Gastroesophageal sphincter (tissue), 4 donors: ENCODE data around the gene ASB6. TPM values are rescaled to one million over a fixed set of nuclear protein-coding genes. Genes with fewer than 3 reads are reported as not detected.

Source experiments
- ATAC-seq: fragments of 150-250 bp; one replicate; pipeline ENCODE4 v1.9.1; 2016; ENCODE audit warnings: mild to moderate bottlenecking, moderate library complexity
- H3K27ac ChIP-seq, 4 donors: fragments of 200-600 bp; sonication (generic) in 3 of 4; 1 replicate in 3 of 4; 2 replicates in 1 of 4; pipeline ENCODE4 v1.5.1; 2016 to 2019
- H3K27me3 ChIP-seq: fragments of 200-600 bp; sonication (generic); one replicate; pipeline ENCODE4 v1.5.1; 2019
- H3K36me3 ChIP-seq, 2 donors: fragments of 200-600 bp; sonication (generic); one replicate each; pipeline ENCODE4 v1.5.1; 2019; ENCODE audit warnings: control low read depth in 1 of 2
- H3K4me1 ChIP-seq, 3 donors: fragments of 200-600 bp; sonication (generic); 1 replicate in 2 of 3; 2 replicates in 1 of 3; pipeline ENCODE4 v1.5.1; 2016 to 2019; ENCODE audit warnings: control low read depth in 2 of 3
- H3K4me3 ChIP-seq, 2 donors: fragments of 200-600 bp; sonication (generic); one replicate each; pipeline ENCODE4 v1.5.1; 2019; ENCODE audit warnings: mild to moderate bottlenecking in 1 of 2, moderate library complexity in 1 of 2
- H3K9me3 ChIP-seq, 3 donors: fragments of 200-600 bp; sonication (generic); one replicate each; pipeline ENCODE4 v1.5.1; 2017 to 2019; ENCODE audit warnings: control low read depth in 2 of 3
- CTCF ChIP-seq, 4 experiments: fragments of 200-600 bp in 2 of 4; fragments of 450-650 bp in 2 of 4; sonication (generic) in 1 of 4; IDR thresholded peaks; one replicate each; pipeline ENCODE4 v1.5.1; 2017 to 2019; ENCODE audit warnings: antibody characterized with exemption in 4 of 4, mild to moderate bottlenecking in 2 of 4, moderate library complexity in 2 of 4
- EP300 ChIP-seq: sonication (generic); formaldehyde crosslinking; IDR thresholded peaks from one replicate; pipeline ENCODE4 v1.6.1; 2017; ENCODE audit warnings: antibody characterized with exemption, mild to moderate bottlenecking
- POLR2A ChIP-seq, 2 donors: fragments of 450-650 bp; IDR thresholded peaks; one replicate each; pipeline ENCODE4 v1.6.1; 2017; ENCODE audit warnings: antibody characterized with exemption in 2 of 2, mild to moderate bottlenecking in 2 of 2, moderate library complexity in 1 of 2
- POLR2AphosphoS5 ChIP-seq: sonication (generic); formaldehyde crosslinking; IDR thresholded peaks from one replicate; pipeline ENCODE4 v1.6.1; 2017; ENCODE audit warnings: antibody characterized with exemption
- WGBS, 2 donors: methylation state at CpG; one replicate each; pipeline ENCODE4 v1.1.5; 2018; ENCODE audit warnings: low coverage in 1 of 2; 5-methylcytosine and 5-hydroxymethylcytosine counted together
- total RNA-seq, 4 donors: library from RNA; depleted of rRNA; stranded (reverse); fragments of >200 nt; gene quantifications; one replicate each; pipeline ENCODE4 v1.1.0, GENCODE V29; 2016

The ASB6 gene
- total RNA-seq, 4 donors from 2014 or later, result 21.3 to 37.2 (median 28.2) TPM

- H3K27me3 ChIP-seq, result no peaks in the 10 kb centered on the region
- H3K36me3 ChIP-seq, result peaks cover 0 to 62% of the 10 kb centered on the region in 2 donors
- no peak overlapping the region for H3K27ac ChIP-seq
- H3K4me1 ChIP-seq, result peaks cover 0 to 58% (median 21%) of the 10 kb centered on the region in 3 donors
- ATAC-seq, result no peak
- WGBS, 2 donors, result 90 to 100% methylated on average over 4 of the region's 4 CpGs
- no peaks in the 10 kb centered on the region for H3K9me3 ChIP-seq
- TF ChIP-seq POLR2A (IDR thresholded peaks at IDR 0.05), result no peak
- TF ChIP-seq EP300, result no peak
- TF ChIP-seq CTCF (IDR thresholded peaks at IDR 0.05), result no peak
- TF ChIP-seq POLR2AphosphoS5, result no peak
- no peak overlapping the region for H3K4me3 ChIP-seq
Measured at GRCh38 chr9:129633207-129633606, 8.7 kb downstream of the ASB6 start.

DNA sequence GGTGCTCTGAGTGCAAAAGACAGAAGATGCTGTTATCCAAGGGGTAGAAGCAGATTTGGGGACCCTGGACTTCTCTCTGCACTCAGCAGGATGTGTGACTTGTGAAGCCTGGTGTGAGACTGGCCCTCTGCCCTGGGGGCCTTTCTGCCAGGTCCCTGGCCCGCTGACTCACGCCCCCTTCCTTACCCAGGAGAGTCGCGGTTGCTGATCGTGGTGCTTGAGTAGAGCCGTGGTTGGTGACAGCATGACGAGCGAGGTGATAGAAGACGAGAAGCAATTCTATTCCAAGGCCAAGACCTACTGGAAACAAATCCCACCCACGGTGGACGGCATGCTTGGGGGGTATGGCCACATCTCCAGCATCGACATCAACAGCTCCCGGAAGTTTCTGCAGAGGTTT is 9.5 kb downstream of the ASB6 start:
- Histone ChIP-seq H3K9me3 (no peaks in the 10 kb centered on the region), H3K27ac (peak overlapping the region in 1 of 4 donors; percentile 31), H3K27me3 (no peaks in the 10 kb centered on the region), H3K4me3 (no peak overlapping the region), H3K36me3 (peaks cover 0 to 54% of the 10 kb centered on the region in 2 donors), H3K4me1 (peaks cover 0 to 65% (median 29%) of the 10 kb centered on the region in 3 donors)
- TF ChIP-seq POLR2AphosphoS5 (no peak), POLR2A (IDR thresholded peaks at IDR 0.05) (no peak), EP300 (no peak), CTCF (IDR thresholded peaks at IDR 0.05) (no peak)
- ATAC-seq, result no peak
- WGBS, 2 donors, result 40% methylated on average over 2 of the region's 13 CpGs; no CpG with 5 or more reads in 1 of the 2 donors

DNA sequence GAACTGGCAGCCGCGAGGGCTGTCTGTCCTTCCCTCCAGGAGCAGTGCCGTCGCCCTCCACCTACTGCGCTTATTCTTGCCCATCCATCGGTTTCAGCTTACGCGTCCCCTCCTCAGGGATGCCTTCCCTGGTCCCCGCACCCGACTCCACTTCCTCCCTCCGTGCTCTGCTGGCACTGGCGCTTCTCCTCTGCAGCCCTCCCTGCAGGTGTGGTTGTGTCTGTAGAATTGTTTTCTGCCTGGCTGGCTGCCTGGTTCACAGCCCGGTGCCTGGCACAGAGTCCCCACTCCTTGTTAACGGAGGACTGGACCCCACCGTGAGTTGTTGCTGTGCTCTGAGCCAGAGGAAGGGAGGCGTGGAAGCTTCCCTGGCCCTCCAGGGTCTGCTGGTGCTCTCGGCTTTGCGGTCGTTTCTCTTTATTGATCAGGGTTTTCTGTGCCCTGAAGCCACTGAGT is 10.2 kb downstream of the ASB6 start:
- WGBS, 2 donors, result 70 to 89% methylated on average over 3 to 6 of the region's 19 CpGs

GRCh38 chr9:129630967-129631673 is 10.8 kb downstream of the ASB6 start:
- TF ChIP-seq EP300, result no peak
- no peak for TF ChIP-seq POLR2AphosphoS5
- no peak for TF ChIP-seq POLR2A (IDR thresholded peaks at IDR 0.05)
- no peak for TF ChIP-seq CTCF (IDR thresholded peaks at IDR 0.05)
- no peak overlapping the region for H3K4me3 ChIP-seq
- no peaks in the 10 kb centered on the region for H3K27me3 ChIP-seq
- H3K9me3 ChIP-seq, result no peaks in the 10 kb centered on the region
- peaks cover 0 to 41% of the 10 kb centered on the region in 2 donors for H3K36me3 ChIP-seq
- ATAC-seq, result no peak
- H3K27ac ChIP-seq, result peak overlapping the region in 3 of 4 donors; percentile 1 to 24 (median 9)
- 58 to 78% methylated on average over 6 to 8 of the region's 21 CpGs for WGBS, 2 donors
- peaks cover 0 to 70% (median 37%) of the 10 kb centered on the region in 3 donors for H3K4me1 ChIP-seq

More for the DNA sequence above, 10.2 kb downstream of the ASB6 start:
- Histone ChIP-seq H3K27ac (no peak overlapping the region), H3K9me3 (no peaks in the 10 kb centered on the region), H3K4me3 (no peak overlapping the region), H3K4me1 (peaks cover 0 to 66% (median 36%) of the 10 kb centered on the region in 3 donors), H3K27me3 (no peaks in the 10 kb centered on the region), H3K36me3 (peaks cover 0 to 47% of the 10 kb centered on the region in 2 donors)
- TF ChIP-seq POLR2AphosphoS5 (no peak), EP300 (no peak), POLR2A (IDR thresholded peaks at IDR 0.05) (no peak), CTCF (IDR thresholded peaks at IDR 0.05) (no peak)
- ATAC-seq, result no peak
